Right atrium auricular region (tissue), 2 donors: ENCODE data around the gene EDARADD. TPM values are rescaled to one million over a fixed set of nuclear protein-coding genes. Genes with fewer than 3 reads are reported as not detected.

Source experiments
- DNase-seq: peaks from one replicate; pipeline ENCODE4 v3.0.0-alpha.2; 2019; ENCODE audit warnings: low spot score
- H3K27ac ChIP-seq, 2 donors: fragments of 200-600 bp; sonication (generic); 1 replicate in 1 of 2; 2 replicates in 1 of 2; pipeline ENCODE4 v1.5.1; 2016 to 2019
- H3K27me3 ChIP-seq, 2 donors: fragments of 200-600 bp; sonication (generic); one replicate each; pipeline versions ENCODE4 v1.5.1 to v1.6.0; 2017 to 2019
- H3K36me3 ChIP-seq: fragments of 200-600 bp; sonication (generic); one replicate; pipeline ENCODE4 v1.5.1; 2016
- H3K4me1 ChIP-seq, 2 donors: fragments of 200-600 bp; sonication (generic); one replicate each; pipeline versions ENCODE4 v1.5.1 to v1.6.0; 2017 to 2019
- H3K4me3 ChIP-seq, 2 donors: fragments of 200-600 bp; sonication (generic); 1 replicate in 1 of 2; 2 replicates in 1 of 2; pipeline ENCODE4 v1.5.1; 2017 to 2019; ENCODE audit warnings: mild to moderate bottlenecking in 1 of 2, moderate library complexity in 1 of 2
- H3K9me3 ChIP-seq, 2 donors: fragments of 200-600 bp; sonication (generic); one replicate each; pipeline ENCODE4 v1.5.1; 2019
- CTCF ChIP-seq, 2 donors: fragments of 200-600 bp; sonication (generic); IDR thresholded peaks; one replicate each; pipeline ENCODE4 v1.5.1; 2019; ENCODE audit warnings: antibody characterized with exemption in 2 of 2
- total RNA-seq, 2 donors: library from RNA; depleted of rRNA; stranded (reverse); fragments of >200 nt; gene quantifications; one replicate each; pipeline ENCODE4 v1.1.0, GENCODE V29; 2016

Gene EDARADD
- total RNA-seq, 2 donors from 2014 or later = 0.63 TPM; not detected in 1

- no peak for TF ChIP-seq CTCF (IDR thresholded peaks at IDR 0.05)
- Histone ChIP-seq H3K4me3 (no peak overlapping the region), H3K36me3 (no peaks in the 10 kb centered on the region), H3K27me3 (no peaks in the 10 kb centered on the region), H3K9me3 (no peaks in the 10 kb centered on the region), H3K27ac (no peak overlapping the region), H3K4me1 (no peaks in the 10 kb centered on the region)
- DNase-seq = no peak
Measured at GRCh38 chr1:236511735-236512418, 117.8 kb downstream of the EDARADD start.

- H3K9me3 ChIP-seq = no peaks in the 10 kb centered on the region
- no peak for TF ChIP-seq CTCF (IDR thresholded peaks at IDR 0.05)
- no peaks in the 10 kb centered on the region for H3K4me1 ChIP-seq
- DNase-seq = no peak
- no peak overlapping the region for H3K4me3 ChIP-seq
- H3K36me3 ChIP-seq = no peaks in the 10 kb centered on the region
- no peak overlapping the region for H3K27ac ChIP-seq
- H3K27me3 ChIP-seq = no peaks in the 10 kb centered on the region
Measured at GRCh38 chr1:236514703-236515442, 120.8 kb downstream of the EDARADD start.

- no peaks in the 10 kb centered on the region for H3K36me3 ChIP-seq
- TF ChIP-seq CTCF (IDR thresholded peaks at IDR 0.05) = no peak
- H3K27ac ChIP-seq = no peak overlapping the region
- H3K9me3 ChIP-seq = no peaks in the 10 kb centered on the region
- no peak overlapping the region for H3K4me3 ChIP-seq
- H3K4me1 ChIP-seq = no peaks in the 10 kb centered on the region
- DNase-seq = no peak
- no peaks in the 10 kb centered on the region for H3K27me3 ChIP-seq
Measured at GRCh38 chr1:236515443-236515958, 121.4 kb downstream of the EDARADD start.

GRCh38 chr1:236516929-236517704 is 123.0 kb downstream of the EDARADD start:
- no peak for DNase-seq
- Histone ChIP-seq H3K36me3 (no peaks in the 10 kb centered on the region), H3K9me3 (no peaks in the 10 kb centered on the region), H3K4me3 (no peak overlapping the region), H3K4me1 (no peaks in the 10 kb centered on the region), H3K27me3 (no peaks in the 10 kb centered on the region), H3K27ac (no peak overlapping the region)
- no peak for TF ChIP-seq CTCF (IDR thresholded peaks at IDR 0.05)

GRCh38 chr1:236518322-236518721 is 124.2 kb downstream of the EDARADD start:
- H3K4me3 ChIP-seq = no peak overlapping the region
- DNase-seq = no peak
- peaks cover 0 to 6% of the 10 kb centered on the region in 2 donors for H3K4me1 ChIP-seq
- no peaks in the 10 kb centered on the region for H3K27me3 ChIP-seq
- no peak for TF ChIP-seq CTCF (IDR thresholded peaks at IDR 0.05)
- H3K9me3 ChIP-seq = no peaks in the 10 kb centered on the region
- no peak overlapping the region for H3K27ac ChIP-seq
- no peaks in the 10 kb centered on the region for H3K36me3 ChIP-seq
